ENCODE results near the gene MIOX.

The MIOX gene

DNA sequence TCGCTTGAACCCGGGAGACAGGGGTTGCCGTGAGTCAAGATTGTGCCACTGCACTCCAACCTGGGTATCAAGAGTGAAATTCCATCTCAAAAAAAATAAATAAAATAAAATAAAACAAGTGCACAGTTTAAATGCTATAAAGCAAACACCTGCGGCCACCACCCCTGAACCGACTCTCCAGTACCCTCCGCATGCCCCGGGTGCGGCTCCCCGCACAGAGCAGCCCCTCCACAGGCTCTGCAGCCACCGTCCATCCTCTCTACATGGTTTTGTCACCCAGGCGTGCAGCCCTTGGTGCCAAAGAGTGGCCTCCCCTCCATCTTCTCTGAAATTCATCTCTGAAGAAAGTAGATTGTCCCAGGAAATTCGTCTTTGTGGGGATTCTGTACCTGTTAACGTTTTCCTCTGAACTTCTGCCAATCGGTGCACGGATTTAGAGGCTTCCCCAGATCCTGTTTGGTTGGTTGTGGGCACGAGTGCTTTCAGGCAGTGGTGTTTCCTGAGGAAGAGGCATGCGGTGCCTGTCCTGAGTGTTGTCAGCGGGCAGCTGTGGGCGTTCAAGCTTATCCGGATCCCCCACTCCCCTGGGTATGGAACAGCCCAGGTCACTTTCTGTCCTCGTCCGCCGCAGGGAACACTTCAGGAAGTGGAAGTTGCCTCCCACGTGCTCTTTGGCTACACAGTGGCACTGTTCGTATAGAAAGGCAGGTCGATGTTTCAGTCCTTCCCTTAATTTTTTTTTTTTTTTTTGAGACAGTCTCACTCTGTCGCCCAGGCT lies 4.1 kb downstream of the MIOX start:
- DNase-seq (ENCODE audit: low read depth): no peak

DNA sequence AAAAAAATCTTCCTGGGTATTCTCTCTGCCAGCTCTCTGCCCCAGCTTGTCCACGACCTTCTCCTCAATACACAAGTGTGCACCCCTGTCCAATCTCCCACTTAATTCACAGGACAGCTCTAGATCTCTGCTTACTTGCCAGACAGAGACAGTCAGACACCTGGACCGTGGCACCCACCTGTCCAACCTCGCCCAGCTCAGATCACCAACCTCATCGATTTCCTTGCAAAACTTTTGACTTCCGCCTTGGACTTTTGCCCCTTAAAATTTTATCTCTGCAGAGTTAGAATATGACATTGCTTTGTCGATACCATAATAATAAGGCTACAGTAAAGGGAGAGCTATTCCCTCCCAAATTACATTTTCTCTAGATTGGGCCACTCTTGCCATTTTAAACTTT lies 10.4 kb downstream of the MIOX start:
- DNase-seq (ENCODE audit: low read depth): no peak

GRCh38 chr22:50498322-50498890 lies 11.7 kb downstream of the MIOX start:
- DNase-seq (ENCODE audit: low read depth): peak; percentile 24

GRCh38 chr22:50500452-50500851 lies 13.8 kb downstream of the MIOX start:
- no peak for DNase-seq (ENCODE audit: low read depth)

DNA sequence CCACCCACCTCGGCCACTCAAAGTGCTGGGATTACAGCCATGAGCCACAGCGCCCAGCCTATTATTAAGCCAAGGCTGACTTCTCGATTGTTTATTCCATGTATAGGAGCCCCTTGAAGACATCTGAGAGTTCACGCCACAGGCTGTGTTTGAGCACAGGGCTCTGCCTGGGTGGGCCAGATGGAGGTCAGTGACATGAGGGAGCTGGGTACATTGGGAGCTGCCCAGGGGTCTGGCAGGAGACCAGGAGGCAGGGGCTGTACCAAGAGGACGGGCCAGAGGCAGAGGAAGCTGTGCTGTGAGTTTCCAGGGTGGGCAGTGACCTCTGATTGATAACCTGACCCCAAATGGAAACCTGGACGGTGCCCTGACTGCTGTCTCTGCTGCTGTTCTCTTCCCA lies 15.4 kb downstream of the MIOX start:
- DNase-seq (ENCODE audit: low read depth): no peak

- DNase-seq (ENCODE audit: low read depth): no peak
Observed at GRCh38 chr22:50502628-50503474, 16.2 kb downstream of the MIOX start.

- no peak for DNase-seq (ENCODE audit: low read depth)
Observed at GRCh38 chr22:50503475-50504145, 17.0 kb downstream of the MIOX start.

DNA sequence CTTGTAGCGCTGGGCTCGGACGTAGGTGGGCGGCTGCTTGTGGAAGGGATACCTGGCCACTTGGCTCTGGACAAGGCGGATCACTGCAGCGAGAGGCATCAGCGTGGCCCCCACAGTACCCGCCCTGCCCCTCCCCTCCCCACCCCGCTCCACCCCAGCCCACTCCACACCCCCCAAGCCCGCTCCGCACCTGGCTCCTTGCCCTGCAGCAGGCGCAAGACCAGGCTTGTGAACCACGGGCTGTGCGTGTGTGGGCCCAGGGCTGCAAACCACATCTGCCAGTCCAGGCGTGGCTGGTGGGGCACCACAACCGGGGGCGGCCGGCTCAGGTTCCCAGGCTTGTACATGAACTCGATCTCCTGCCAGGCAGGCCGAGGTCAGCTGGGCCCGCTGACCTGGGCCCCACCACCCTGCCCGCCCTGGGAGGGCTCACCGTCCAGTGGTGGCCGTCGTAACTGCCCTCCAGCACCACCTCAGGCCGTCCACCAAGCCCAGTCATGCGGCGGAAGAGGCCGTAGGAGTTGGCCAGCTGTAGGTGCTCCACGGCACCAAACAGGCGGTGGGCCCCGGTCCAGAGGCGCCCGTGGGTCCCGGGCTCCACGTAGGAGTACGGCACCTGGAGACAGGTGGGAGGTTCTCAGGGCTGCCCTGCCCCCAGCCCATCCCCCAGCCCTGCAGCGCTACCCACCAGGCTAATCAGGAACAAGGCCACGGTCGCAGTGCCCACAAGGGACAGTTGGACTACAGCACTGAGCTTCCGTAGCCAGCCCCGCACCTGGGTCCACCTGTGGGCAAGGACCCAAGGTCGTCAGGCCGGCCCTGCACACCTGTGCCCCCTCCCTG lies 17.9 kb downstream of the MIOX start:
- DNase-seq (ENCODE audit: low read depth): no peak

DNA sequence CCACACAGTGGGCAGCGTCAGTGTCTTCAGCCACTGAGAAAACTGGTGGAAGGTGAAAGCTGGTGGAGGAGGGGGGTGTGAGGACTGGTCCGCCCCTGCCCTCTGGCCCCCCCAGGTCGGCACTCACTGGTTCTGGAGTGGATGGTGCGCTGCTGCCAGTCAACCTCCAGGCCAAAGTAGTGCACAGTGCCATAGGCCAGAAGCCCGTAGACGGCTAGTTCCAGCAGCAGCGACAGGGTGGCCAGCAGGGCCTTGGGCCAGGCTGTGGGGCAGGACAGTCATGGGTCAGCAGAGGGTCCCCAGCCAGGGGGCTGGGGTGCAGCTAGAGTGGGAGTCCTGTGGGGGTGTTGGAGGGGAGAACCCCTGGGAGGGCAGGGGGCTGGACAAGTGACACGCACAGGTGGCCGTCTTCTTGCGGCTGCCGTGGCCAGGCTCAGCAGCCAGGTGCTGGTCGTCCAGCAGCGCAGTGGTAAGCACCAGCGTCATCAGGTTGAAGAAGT lies 18.7 kb downstream of the MIOX start:
- DNase-seq (ENCODE audit: low read depth): no peak

- no peak for DNase-seq (ENCODE audit: low read depth)
Observed at GRCh38 chr22:50505776-50506610, 19.3 kb downstream of the MIOX start.

GRCh38 chr22:50506611-50507420 lies 20.2 kb downstream of the MIOX start:
- no peak for DNase-seq (ENCODE audit: low read depth)

- DNase-seq (ENCODE audit: low read depth): no peak
Observed at GRCh38 chr22:50507421-50507990, 20.8 kb downstream of the MIOX start, which contains the start of gene LMF2. TSS of gene LMF2 (minus strand) at chr22:50507702. CDS start at chr22:50507675, 27 bp downstream.

DNA sequence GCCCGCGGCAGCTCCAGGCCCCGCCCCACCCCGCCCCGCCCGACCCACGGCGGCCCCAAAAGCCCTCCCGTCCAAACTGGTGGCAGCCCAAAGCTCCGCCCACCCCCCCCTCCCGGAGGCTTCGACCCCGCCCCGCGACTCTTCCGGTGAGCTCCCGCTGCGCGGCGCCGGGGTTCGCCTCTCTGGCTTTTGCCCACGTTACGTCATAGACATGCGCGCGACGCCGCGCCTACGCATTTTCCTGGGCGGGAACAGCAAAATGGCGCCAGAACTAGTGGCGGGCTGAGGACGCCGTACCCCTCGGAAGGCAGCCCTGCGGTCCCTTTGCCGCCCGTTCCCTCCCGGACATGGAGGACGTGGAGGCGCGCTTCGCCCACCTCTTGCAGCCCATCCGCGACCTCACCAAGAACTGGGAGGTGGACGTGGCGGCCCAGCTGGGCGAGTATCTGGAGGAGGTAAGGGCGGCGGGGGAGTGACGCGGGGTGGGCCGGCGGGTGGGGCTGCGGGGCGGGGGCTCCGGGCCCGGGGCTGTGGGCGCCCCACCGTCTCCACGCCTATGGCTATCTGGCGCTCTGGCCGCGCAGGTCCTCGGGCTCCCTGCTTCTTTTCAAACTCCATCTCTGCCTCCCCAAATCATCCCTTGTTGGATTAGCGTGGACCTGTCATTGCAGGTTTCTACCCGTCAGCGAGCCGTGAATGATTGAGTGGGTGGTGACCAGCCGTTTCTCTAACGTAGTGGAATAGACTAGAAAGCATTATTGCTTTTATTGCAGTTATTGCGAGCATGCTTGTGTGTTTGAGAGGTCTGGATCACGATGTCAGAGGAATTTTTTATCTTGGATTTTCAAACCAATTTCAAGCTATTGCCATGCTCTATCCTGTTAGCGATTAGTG lies 21.6 kb downstream of the MIOX start, which contains the start of gene NCAPH2:
Gene NCAPH2, plus strand, starts transcription at position 234 of the 894 bp plus-strand sequence. Its CDS starts 114 bp downstream, at position 348.
- peak; percentile 96 for DNase-seq (ENCODE audit: low read depth)

DNA sequence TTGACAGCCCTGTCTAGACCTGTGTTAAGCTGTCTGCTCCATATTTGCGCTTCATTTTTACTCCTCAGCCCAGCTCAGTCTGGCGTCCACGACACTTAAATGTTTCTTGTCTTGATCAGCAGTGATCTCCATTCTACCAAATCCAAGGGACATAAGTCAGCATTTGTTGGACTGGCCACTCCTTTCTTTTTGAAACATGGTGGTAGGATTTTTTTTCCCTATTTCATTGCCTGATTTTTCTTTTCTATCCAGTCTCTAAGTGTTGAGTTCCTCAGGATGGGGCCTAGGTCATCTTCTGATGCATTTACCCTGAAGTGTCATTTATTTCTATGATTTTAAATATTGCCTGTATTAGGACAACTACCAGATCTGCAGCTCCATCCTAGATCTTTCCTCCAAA lies 22.2 kb downstream of the MIOX start:
- DNase-seq (ENCODE audit: low read depth): no peak

GRCh38 chr22:50513175-50513574 lies 26.5 kb downstream of the MIOX start:
- no peak for DNase-seq (ENCODE audit: low read depth)

GRCh38 chr22:50516068-50516467 lies 29.4 kb downstream of the MIOX start:
- DNase-seq (ENCODE audit: low read depth): no peak

- no peak for DNase-seq (ENCODE audit: low read depth)
Observed at GRCh38 chr22:50516891-50517290, 30.2 kb downstream of the MIOX start.
